HepG2 (cell line): ENCODE results near the gene SEC24D. TPM values are rescaled to one million over a fixed set of nuclear protein-coding genes. Genes with fewer than 3 reads are reported as not detected.

Source experiments
- CSRNP1 ChIP-seq: sonication (generic); formaldehyde crosslinking; IDR thresholded peaks from 2 replicates; pipeline ENCODE4 v1.8.1; 2023; ENCODE audit warnings: mild to moderate bottlenecking, missing genetic modification reagents
- HNRNPLL ChIP-seq: fragments of 200-400 bp; formaldehyde crosslinking; IDR thresholded peaks from 2 replicates; pipeline ENCODE4 v1.6.1; 2017; ENCODE audit warnings: mild to moderate bottlenecking, low read depth, low read length; ENCODE audit not compliant: poor library complexity, severe bottlenecking
- ISL2 ChIP-seq: sonication (generic); formaldehyde crosslinking; IDR thresholded peaks from 2 replicates; pipeline ENCODE4 v1.5.0; 2020; ENCODE audit warnings: missing genetic modification reagents
- MZF1 ChIP-seq: sonication (generic); formaldehyde crosslinking; IDR thresholded peaks from 2 replicates; pipeline ENCODE4 v1.8.1; 2023; ENCODE audit warnings: mild to moderate bottlenecking, missing genetic modification reagents, borderline replicate concordance
- RNF219 ChIP-seq: sonication (generic); formaldehyde crosslinking; IDR thresholded peaks from 2 replicates; pipeline ENCODE4 v1.5.0; 2020; ENCODE audit warnings: mild to moderate bottlenecking, missing genetic modification reagents
- SKI ChIP-seq: fragments of 450-650 bp; IDR thresholded peaks from one replicate; pipeline ENCODE4 v1.6.1; 2018; ENCODE audit warnings: mild to moderate bottlenecking; ENCODE audit not compliant: partially characterized antibody
- ZNF574 ChIP-seq: sonication (generic); formaldehyde crosslinking; IDR thresholded peaks from 2 replicates; pipeline ENCODE4 v1.4.0; 2020; ENCODE audit warnings: missing genetic modification reagents
- polyA plus RNA-seq, 8 experiments: library from polyadenylated mRNA; depleted of rRNA in 3 of 8; stranded (reverse) in 7 of 8; unstranded in 1 of 8; fragments of >200 nt; fragmentation: Illumina TruSeq in 4 of 8; extraction: Trizol in 4 of 8; gene quantifications; 2 replicates each; pipeline versions ENCODE4 v1.2.1 to v1.2.3, GENCODE V29; 2011 to 2016; ENCODE audit warnings: low read depth in 4 of 8, missing spikeins in 1 of 8, mixed read lengths in 1 of 8; ENCODE audit not compliant: insufficient read depth in 1 of 8
- total RNA-seq, 5 experiments: library from RNA; depleted of rRNA; stranded (reverse); fragments of >200 nt; fragmentation: Illumina TruSeq; extraction: Trizol; gene quantifications; 2 replicates each; pipeline ENCODE4 v1.2.3, GENCODE V29; 2016; ENCODE audit warnings: low read depth in 1 of 5

SEC24D gene
- total and polyA plus RNA-seq, 2 of the 13 experiments (the other 11 are each of a cell fraction or from before 2014, with no cell fraction given) = 30.0 to 51.1 TPM

- TF ChIP-seq RNF219 (no peak), HNRNPLL (no peak), ISL2 (no peak), CSRNP1 (CRISPR knock-in tag) (no peak), ZNF574 (CRISPR knock-in tag) (no peak), SKI (no peak), MZF1 (no peak)
Measured at GRCh38 chr4:118879409-118879808, 43.5 kb upstream of the SEC24D start (continued).
